ENCODE measurements around the gene CHRM1.

GRCh38 chr11:62928011-62928410, 6.8 kb upstream of the CHRM1 start:
- TF ChIP-seq POLR2A (IDR thresholded peaks at IDR 0.05; ENCODE audit: low read depth, low read length) (no peak), POLR2AphosphoS5 (IDR thresholded peaks at IDR 0.05; ENCODE audit: low read depth, low read length) (no peak)

Data from GM12892 (cell line).